BE2C (cell line): Measurements from ENCODE around the gene LRRC10B.

Source experiments
- DNase-seq: peaks from one replicate; pipeline ENCODE4 v3.0.0-alpha.2; 2020
- H3K27me3 ChIP-seq: fragments of 250-450 bp; sonication (Bioruptor Pico); 2 replicates; pipeline ENCODE4 v1.5.1; 2020; ENCODE audit warnings: mild to moderate bottlenecking
- H3K36me3 ChIP-seq: fragments of 250-450 bp; sonication (Bioruptor Pico); 2 replicates; pipeline ENCODE4 v1.5.1; 2020; ENCODE audit warnings: mild to moderate bottlenecking
- H3K4me1 ChIP-seq: fragments of 250-450 bp; sonication (Bioruptor Pico); 2 replicates; pipeline ENCODE4 v1.5.1; 2020
- H3K4me3 ChIP-seq: 2 replicates; pipeline ENCODE4 v1.5.1; 2011; ENCODE audit warnings: low read depth, low read length
- H3K9me3 ChIP-seq: fragments of 250-450 bp; sonication (Bioruptor Pico); 2 replicates; pipeline ENCODE4 v1.5.1; 2020
- CTCF ChIP-seq: IDR thresholded peaks from 2 replicates; pipeline ENCODE4 v1.5.1; 2012; ENCODE audit warnings: mild to moderate bottlenecking, low read depth, low read length

LRRC10B gene

GRCh38 chr11:61516191-61516590 is 7.6 kb downstream of the LRRC10B start:
- TF ChIP-seq CTCF = no peak
- Histone ChIP-seq H3K9me3 (no peaks in the 10 kb centered on the region), H3K27me3 (no peaks in the 10 kb centered on the region), H3K36me3 (no peaks in the 10 kb centered on the region), H3K4me1 (no peaks in the 10 kb centered on the region), H3K4me3 (no peak overlapping the region)
- no peak for DNase-seq

- DNase-seq = peak; percentile 44
- peak; percentile 83 for TF ChIP-seq CTCF
- no peak overlapping the region for H3K4me3 ChIP-seq
Observed at GRCh38 chr11:61516675-61517572, 8.4 kb downstream of the LRRC10B start.

GRCh38 chr11:61518032-61518795 is 9.7 kb downstream of the LRRC10B start:
- Histone ChIP-seq H3K27me3 (no peaks in the 10 kb centered on the region), H3K4me1 (no peaks in the 10 kb centered on the region), H3K9me3 (no peaks in the 10 kb centered on the region), H3K36me3 (no peaks in the 10 kb centered on the region), H3K4me3 (no peak overlapping the region)
- no peak for DNase-seq
- TF ChIP-seq CTCF = no peak

More at GRCh38 chr11:61516675-61517572, 8.4 kb downstream of the LRRC10B start:
- Histone ChIP-seq H3K9me3 (no peaks in the 10 kb centered on the region), H3K4me1 (no peaks in the 10 kb centered on the region), H3K27me3 (no peaks in the 10 kb centered on the region), H3K36me3 (no peaks in the 10 kb centered on the region)

GRCh38 chr11:61522881-61523280 is 14.3 kb downstream of the LRRC10B start:
- no peak for DNase-seq
- Histone ChIP-seq H3K27me3 (no peaks in the 10 kb centered on the region), H3K36me3 (no peaks in the 10 kb centered on the region), H3K9me3 (no peaks in the 10 kb centered on the region), H3K4me1 (peaks cover 7% of the 10 kb centered on the region; the same call in 1 of the 2 replicates), H3K4me3 (no peak overlapping the region)
- TF ChIP-seq CTCF = no peak

- DNase-seq = no peak
- H3K4me3 ChIP-seq = no peak overlapping the region
- H3K27me3 ChIP-seq = no peaks in the 10 kb centered on the region
- TF ChIP-seq CTCF = no peak
- H3K36me3 ChIP-seq = no peaks in the 10 kb centered on the region
- H3K9me3 ChIP-seq = no peaks in the 10 kb centered on the region
- peaks cover 9% of the 10 kb centered on the region; the same call in 1 of the 2 replicates for H3K4me1 ChIP-seq
Observed at GRCh38 chr11:61524446-61524845, 15.9 kb downstream of the LRRC10B start.
